MM.1S (cell line): Measurements from ENCODE around the gene KLK10.

Experiments used
- EZH2 ChIP-seq: fragments of 300-600 bp; sonication (generic); optimal IDR thresholded peaks from 2 replicates; pipeline ENCODE3; 2017; ENCODE audit warnings: low read depth, mild to moderate bottlenecking, antibody characterized with exemption, low read length, mixed read lengths
- EZH2phosphoT487 ChIP-seq: fragments of 300-600 bp; sonication (generic); IDR thresholded peaks from 2 replicates; pipeline ENCODE4 v1.6.1; 2018; ENCODE audit warnings: antibody characterized with exemption, low read length
- TF ChIP-seq, protein P1 (sequence below): fragments of 300-600 bp; sonication (generic); IDR thresholded peaks from 2 replicates; pipeline ENCODE4 v1.5.1; 2016; ENCODE audit warnings: antibody characterized with exemption, low read length, mixed read lengths

DNA sequence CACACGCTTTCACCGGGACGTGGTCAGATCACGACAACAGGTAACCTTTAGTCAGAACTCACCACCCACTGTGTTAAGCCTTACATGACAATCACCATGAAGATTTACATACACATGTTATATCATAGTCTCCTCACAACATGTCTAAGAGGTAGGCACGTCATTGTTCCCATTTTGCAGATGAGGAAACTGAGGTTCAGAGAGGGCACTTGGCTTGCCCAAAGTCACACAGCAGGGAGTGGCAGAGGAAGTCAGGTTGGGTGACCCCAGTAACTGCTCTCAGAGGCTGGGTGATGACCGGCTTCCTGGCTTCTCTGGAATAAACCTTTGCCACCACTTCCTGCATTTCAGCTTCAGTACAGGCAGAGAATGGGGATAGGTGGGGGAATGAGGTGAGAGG, 5.3 kb downstream of the KLK10 start:
- TF ChIP-seq, protein P1, sequence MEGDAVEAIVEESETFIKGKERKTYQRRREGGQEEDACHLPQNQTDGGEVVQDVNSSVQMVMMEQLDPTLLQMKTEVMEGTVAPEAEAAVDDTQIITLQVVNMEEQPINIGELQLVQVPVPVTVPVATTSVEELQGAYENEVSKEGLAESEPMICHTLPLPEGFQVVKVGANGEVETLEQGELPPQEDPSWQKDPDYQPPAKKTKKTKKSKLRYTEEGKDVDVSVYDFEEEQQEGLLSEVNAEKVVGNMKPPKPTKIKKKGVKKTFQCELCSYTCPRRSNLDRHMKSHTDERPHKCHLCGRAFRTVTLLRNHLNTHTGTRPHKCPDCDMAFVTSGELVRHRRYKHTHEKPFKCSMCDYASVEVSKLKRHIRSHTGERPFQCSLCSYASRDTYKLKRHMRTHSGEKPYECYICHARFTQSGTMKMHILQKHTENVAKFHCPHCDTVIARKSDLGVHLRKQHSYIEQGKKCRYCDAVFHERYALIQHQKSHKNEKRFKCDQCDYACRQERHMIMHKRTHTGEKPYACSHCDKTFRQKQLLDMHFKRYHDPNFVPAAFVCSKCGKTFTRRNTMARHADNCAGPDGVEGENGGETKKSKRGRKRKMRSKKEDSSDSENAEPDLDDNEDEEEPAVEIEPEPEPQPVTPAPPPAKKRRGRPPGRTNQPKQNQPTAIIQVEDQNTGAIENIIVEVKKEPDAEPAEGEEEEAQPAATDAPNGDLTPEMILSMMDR = no peak
- TF ChIP-seq EZH2phosphoT487 = no peak
- no peak for TF ChIP-seq EZH2
